G401.6 (cell line): ENCODE data around the gene GPR161.

ENCODE experiments used
- FAIRE-seq: peaks from 2 replicates; lab custom pipeline; 2012; peaks lifted over from hg19 to GRCh38; lab: Jason Lieb, UNC

The GPR161 gene

DNA sequence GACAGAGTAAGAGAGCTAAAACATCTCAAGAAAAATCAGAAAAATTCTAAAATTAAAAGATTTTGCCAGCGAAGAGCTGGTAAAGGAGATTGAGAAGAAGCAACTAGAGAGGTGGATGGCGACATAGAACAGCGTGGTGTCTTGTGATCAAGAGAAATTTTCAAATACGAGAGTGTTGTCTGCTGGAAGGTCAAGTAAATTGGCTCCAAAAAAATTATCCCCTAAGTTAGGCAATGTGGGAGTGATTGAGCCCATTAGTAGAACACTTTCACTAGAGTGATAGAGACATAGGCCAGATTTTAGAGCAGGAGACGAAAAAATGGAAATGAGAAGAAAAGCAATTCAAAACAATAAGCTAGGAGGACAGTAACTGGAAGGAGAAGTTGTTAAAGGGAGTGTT is 105.5 kb downstream of the GPR161 start:
- FAIRE-seq, result no peak
